HG03097 (cell line): ENCODE results near the gene AGAP5.
"Not testable (repeated sequence)": the region's sequence is repeated elsewhere in the genome, so short reads cannot be mapped to it uniquely, and the experiment has no call there.

Experiments
- ATAC-seq: cut with Tn5 transposase; IDR thresholded peaks from one replicate; pipeline ENCODE4 v1.9.1; 2021; ENCODE audit not compliant: unreplicated experiment, low FRiP score

AGAP5 gene

GRCh38 chr10:73715179-73716156 lies 17.6 kb upstream of the AGAP5 start:
- ATAC-seq, result not testable (repeated sequence)

- ATAC-seq, result not testable (repeated sequence)
Measured at GRCh38 chr10:73714483-73714882, 16.6 kb upstream of the AGAP5 start.

- not testable (repeated sequence) for ATAC-seq
Measured at GRCh38 chr10:73713912-73714311, 16.0 kb upstream of the AGAP5 start.

- ATAC-seq, result not testable (repeated sequence)
Measured at GRCh38 chr10:73711683-73712082, 13.8 kb upstream of the AGAP5 start.

GRCh38 chr10:73708122-73708521 lies 10.2 kb upstream of the AGAP5 start:
- ATAC-seq, result not testable (repeated sequence)

- ATAC-seq, result not testable (repeated sequence)
Measured at GRCh38 chr10:73707628-73708027, 9.7 kb upstream of the AGAP5 start.

- ATAC-seq, result not testable (repeated sequence)
Measured at GRCh38 chr10:73706488-73706887, 8.6 kb upstream of the AGAP5 start.

GRCh38 chr10:73705506-73706072 lies 7.7 kb upstream of the AGAP5 start:
- ATAC-seq, result not testable (repeated sequence)

- ATAC-seq, result not testable (repeated sequence)
Measured at GRCh38 chr10:73703924-73704323, 6.0 kb upstream of the AGAP5 start.

- ATAC-seq, result not testable (repeated sequence)
Measured at GRCh38 chr10:73698819-73699218, 910 bp upstream of the AGAP5 start.

GRCh38 chr10:73695302-73695701 lies 2.6 kb downstream of the AGAP5 start:
- ATAC-seq, result not testable (repeated sequence)

- not testable (repeated sequence) for ATAC-seq
Measured at GRCh38 chr10:73690755-73691154, 7.2 kb downstream of the AGAP5 start.

- not testable (repeated sequence) for ATAC-seq
Measured at GRCh38 chr10:73689596-73689995, 8.3 kb downstream of the AGAP5 start.

GRCh38 chr10:73687641-73688040 lies 10.3 kb downstream of the AGAP5 start:
- not testable (repeated sequence) for ATAC-seq

- ATAC-seq, result not testable (repeated sequence)
Measured at GRCh38 chr10:73674546-73674945, 23.4 kb downstream of the AGAP5 start.

GRCh38 chr10:73668378-73668777 lies 29.5 kb downstream of the AGAP5 start:
- ATAC-seq, result not testable (repeated sequence)

GRCh38 chr10:73666153-73666809 lies 31.6 kb downstream of the AGAP5 start:
- not testable (repeated sequence) for ATAC-seq

- ATAC-seq, result not testable (repeated sequence)
Measured at GRCh38 chr10:73665581-73665980, 32.3 kb downstream of the AGAP5 start.

GRCh38 chr10:73664156-73665040 lies 33.5 kb downstream of the AGAP5 start:
- not testable (repeated sequence) for ATAC-seq

- not testable (repeated sequence) for ATAC-seq
Measured at GRCh38 chr10:73663621-73664020, 34.3 kb downstream of the AGAP5 start.
